Activated CD4-positive, alpha-beta T cell treated with anti-CD3 and anti-CD28 coated beads, Interleukin-2, amount 50 U/mL, for 24 hours (primary cell): Measurements from ENCODE around the gene SPTB.

Source experiments
- DNase-seq, 2 donors: peaks; one replicate each; pipeline ENCODE4 v3.0.0-alpha.2; 2020; ENCODE audit warnings: low read depth in 1 of 2, low spot score in 1 of 2

SPTB gene

GRCh38 chr14:64732536-64733120 lies 147.1 kb downstream of the SPTB start:
- no peak for DNase-seq

- DNase-seq = no peak
These were observed 147.6 kb downstream of the SPTB start for GRCh38 chr14:64732066-64732465.

- DNase-seq = no peak
These were observed 148.5 kb downstream of the SPTB start for GRCh38 chr14:64731141-64731581.

- no peak for DNase-seq
These were observed 149.0 kb downstream of the SPTB start for GRCh38 chr14:64730681-64731080.

GRCh38 chr14:64730061-64730440 lies 149.7 kb downstream of the SPTB start:
- DNase-seq = no peak

GRCh38 chr14:64729386-64730060 lies 150.2 kb downstream of the SPTB start:
- DNase-seq = no peak

- no peak for DNase-seq
These were observed 150.9 kb downstream of the SPTB start for GRCh38 chr14:64728856-64729255.

GRCh38 chr14:64728106-64728505 lies 151.6 kb downstream of the SPTB start:
- no peak for DNase-seq

GRCh38 chr14:64727551-64728071 lies 152.1 kb downstream of the SPTB start:
- no peak for DNase-seq

GRCh38 chr14:64726585-64726890 lies 153.2 kb downstream of the SPTB start:
- no peak for DNase-seq

GRCh38 chr14:64725879-64726584 lies 153.7 kb downstream of the SPTB start:
- DNase-seq = no peak

- no peak for DNase-seq
These were observed 154.4 kb downstream of the SPTB start for GRCh38 chr14:64725261-64725815.

GRCh38 chr14:64724578-64724930 lies 155.2 kb downstream of the SPTB start:
- DNase-seq = no peak

GRCh38 chr14:64723691-64724577 lies 155.8 kb downstream of the SPTB start:
- DNase-seq = no peak

- no peak for DNase-seq
These were observed 156.8 kb downstream of the SPTB start for GRCh38 chr14:64722842-64723447.

GRCh38 chr14:64721899-64722298 lies 157.8 kb downstream of the SPTB start:
- DNase-seq = no peak

GRCh38 chr14:64721391-64721791 lies 158.3 kb downstream of the SPTB start:
- no peak for DNase-seq

- DNase-seq = no peak
These were observed 159.6 kb downstream of the SPTB start for GRCh38 chr14:64720131-64720576.

- no peak for DNase-seq
These were observed 160.1 kb downstream of the SPTB start for GRCh38 chr14:64719601-64720000.

GRCh38 chr14:64718762-64719161 lies 160.9 kb downstream of the SPTB start:
- no peak for DNase-seq

- no peak for DNase-seq
These were observed 161.8 kb downstream of the SPTB start for GRCh38 chr14:64717870-64718269.
